Astrocyte (in vitro differentiated cells and primary cell): ENCODE measurements around the gene PRSS50. TPM values are rescaled to one million over a fixed set of nuclear protein-coding genes. Genes with fewer than 3 reads are reported as not detected.

Experiments
- DNase-seq: peaks from one replicate; pipeline ENCODE4 v3.0.0-alpha.2; 2010; ENCODE audit warnings: low read depth
- FAIRE-seq: peaks from 2 replicates; lab custom pipeline; 2011; peaks lifted over from hg19 to GRCh38; lab: Jason Lieb, UNC
- H2AFZ ChIP-seq: 2 replicates; pipeline ENCODE4 v1.6.0; 2012; ENCODE audit warnings: low read depth, low read length, inconsistent platforms
- H3K27ac ChIP-seq: 2 replicates; pipeline ENCODE4 v1.5.1; 2011; ENCODE audit warnings: low read depth, low read length, inconsistent platforms
- H3K27me3 ChIP-seq: 2 replicates; pipeline ENCODE4 v1.6.0; 2011; ENCODE audit warnings: low read length, inconsistent platforms; ENCODE audit not compliant: insufficient read depth
- H3K36me3 ChIP-seq: 2 replicates; pipeline ENCODE4 v1.5.1; 2011; ENCODE audit warnings: low read length, inconsistent platforms; ENCODE audit not compliant: insufficient read depth
- H3K4me1 ChIP-seq: 2 replicates; pipeline ENCODE4 v1.5.1; 2011; ENCODE audit warnings: low read length, inconsistent platforms; ENCODE audit not compliant: insufficient read depth
- H3K4me2 ChIP-seq: 2 replicates; pipeline ENCODE4 v1.6.0; 2012; ENCODE audit warnings: low read length, inconsistent platforms
- H3K4me3 ChIP-seq: 2 replicates; pipeline ENCODE4 v1.5.1; 2011; ENCODE audit warnings: low read depth, mild to moderate bottlenecking, low read length, inconsistent platforms; ENCODE audit not compliant: insufficient read depth
- H3K79me2 ChIP-seq: 2 replicates; pipeline ENCODE4 v1.6.0; 2012; ENCODE audit warnings: mild to moderate bottlenecking, low read length, inconsistent platforms; ENCODE audit not compliant: insufficient read depth
- H3K9ac ChIP-seq: 2 replicates; pipeline ENCODE4 v1.6.0; 2012; ENCODE audit warnings: mild to moderate bottlenecking, low read length, inconsistent platforms
- H3K9me3 ChIP-seq: 2 replicates; pipeline ENCODE4 v1.5.1; 2012; ENCODE audit warnings: low read depth, mild to moderate bottlenecking, low read length, inconsistent platforms; ENCODE audit not compliant: insufficient read depth
- H4K20me1 ChIP-seq: 2 replicates; pipeline ENCODE4 v1.6.0; 2012; ENCODE audit warnings: low read length, inconsistent platforms; ENCODE audit not compliant: insufficient read depth
- H3K27ac Mint-ChIP-seq: one replicate; pipeline ENCODE4 v1.8.0; 2021; ENCODE audit warnings: mild to moderate bottlenecking, mixed read lengths; ENCODE audit not compliant: unreplicated experiment
- H3K27me3 Mint-ChIP-seq: one replicate; pipeline ENCODE4 v1.8.0; 2021; ENCODE audit warnings: low read depth, mixed read lengths; ENCODE audit not compliant: unreplicated experiment
- H3K36me3 Mint-ChIP-seq: one replicate; pipeline ENCODE4 v1.8.0; 2021; ENCODE audit warnings: low read depth, mixed read lengths; ENCODE audit not compliant: unreplicated experiment
- H3K4me1 Mint-ChIP-seq: one replicate; pipeline ENCODE4 v1.8.0; 2021; ENCODE audit warnings: low read depth, mixed read lengths; ENCODE audit not compliant: unreplicated experiment
- H3K4me3 Mint-ChIP-seq: one replicate; pipeline ENCODE4 v1.8.0; 2021; ENCODE audit warnings: mild to moderate bottlenecking, moderate library complexity, mixed read lengths; ENCODE audit not compliant: unreplicated experiment
- H3K9me3 Mint-ChIP-seq: one replicate; pipeline ENCODE4 v1.8.0; 2021; ENCODE audit warnings: mild to moderate bottlenecking, mixed read lengths; ENCODE audit not compliant: unreplicated experiment
- EZH2 ChIP-seq: IDR thresholded peaks from 2 replicates; pipeline ENCODE4 v1.6.1; 2012; ENCODE audit warnings: mild to moderate bottlenecking, low read length, inconsistent platforms; ENCODE audit not compliant: insufficient read depth
- total RNA-seq: library from RNA; stranded (reverse); gene quantifications from 2 replicates; pipeline ENCODE4 v1.2.1, GENCODE V29; 2021
- TF ChIP-seq, protein P1 (sequence below): IDR thresholded peaks from 2 replicates; pipeline ENCODE4 v1.5.1; 2011; ENCODE audit warnings: low read depth, mild to moderate bottlenecking, inconsistent platforms, low read length, moderate library complexity; ENCODE audit not compliant: insufficient read depth

PRSS50 gene
- total RNA-seq, 1 donor from 2014 or later, result not detected

DNA sequence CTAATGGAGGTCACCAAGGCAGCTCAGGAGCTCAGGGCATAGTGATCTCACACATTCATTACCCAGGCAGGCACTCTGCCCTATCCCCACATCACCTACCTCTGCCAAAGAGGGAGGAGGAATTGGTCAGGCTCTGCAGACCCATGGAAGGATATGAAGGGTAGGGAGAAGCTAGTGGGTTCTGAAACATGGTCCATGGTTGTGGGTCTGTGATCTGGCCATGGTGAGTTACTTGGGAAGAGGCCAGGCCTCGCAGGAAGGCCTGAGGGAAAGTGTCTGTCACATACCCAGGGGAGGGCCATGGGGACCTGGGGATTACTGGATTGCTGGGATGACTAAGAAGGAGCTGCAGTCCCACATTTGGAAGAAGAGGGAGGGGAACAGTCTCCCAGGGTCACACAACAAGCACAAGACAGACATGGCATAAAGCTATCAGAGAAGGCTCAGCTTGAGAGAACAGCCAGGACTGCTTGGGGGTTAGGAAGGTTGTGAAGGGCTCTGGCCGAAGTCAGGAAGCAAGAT is 1.4 kb upstream of the PRSS50 start:
- no peak overlapping the region for H3K27ac ChIP-seq
- H3K9ac ChIP-seq, result no peak overlapping the region
- H3K27me3 ChIP-seq, result peaks cover 14% of the 10 kb centered on the region
- no peaks in the 10 kb centered on the region for H3K4me1 ChIP-seq
- H3K79me2 ChIP-seq, result no peaks in the 10 kb centered on the region
- H3K36me3 ChIP-seq, result no peaks in the 10 kb centered on the region
- H4K20me1 ChIP-seq, result no peaks in the 10 kb centered on the region
- FAIRE-seq (no peak), DNase-seq (no peak)
- H3K27me3 Mint-ChIP-seq, result peaks cover 30% of the 10 kb centered on the region
- H3K4me1 Mint-ChIP-seq, result no peaks in the 10 kb centered on the region
- peaks cover 1% of the 10 kb centered on the region for H3K36me3 Mint-ChIP-seq
- H3K4me3 ChIP-seq, result no peak overlapping the region
- no peak overlapping the region for H3K27ac Mint-ChIP-seq
- no peak overlapping the region for H3K4me3 Mint-ChIP-seq
- no peak overlapping the region for H2AFZ ChIP-seq
- no peaks in the 10 kb centered on the region for H3K9me3 ChIP-seq
- no peak overlapping the region for H3K4me2 ChIP-seq
- H3K9me3 Mint-ChIP-seq, result peaks cover 2% of the 10 kb centered on the region
- TF ChIP-seq, protein P1, sequence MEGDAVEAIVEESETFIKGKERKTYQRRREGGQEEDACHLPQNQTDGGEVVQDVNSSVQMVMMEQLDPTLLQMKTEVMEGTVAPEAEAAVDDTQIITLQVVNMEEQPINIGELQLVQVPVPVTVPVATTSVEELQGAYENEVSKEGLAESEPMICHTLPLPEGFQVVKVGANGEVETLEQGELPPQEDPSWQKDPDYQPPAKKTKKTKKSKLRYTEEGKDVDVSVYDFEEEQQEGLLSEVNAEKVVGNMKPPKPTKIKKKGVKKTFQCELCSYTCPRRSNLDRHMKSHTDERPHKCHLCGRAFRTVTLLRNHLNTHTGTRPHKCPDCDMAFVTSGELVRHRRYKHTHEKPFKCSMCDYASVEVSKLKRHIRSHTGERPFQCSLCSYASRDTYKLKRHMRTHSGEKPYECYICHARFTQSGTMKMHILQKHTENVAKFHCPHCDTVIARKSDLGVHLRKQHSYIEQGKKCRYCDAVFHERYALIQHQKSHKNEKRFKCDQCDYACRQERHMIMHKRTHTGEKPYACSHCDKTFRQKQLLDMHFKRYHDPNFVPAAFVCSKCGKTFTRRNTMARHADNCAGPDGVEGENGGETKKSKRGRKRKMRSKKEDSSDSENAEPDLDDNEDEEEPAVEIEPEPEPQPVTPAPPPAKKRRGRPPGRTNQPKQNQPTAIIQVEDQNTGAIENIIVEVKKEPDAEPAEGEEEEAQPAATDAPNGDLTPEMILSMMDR, result no peak
- TF ChIP-seq EZH2, result no peak

DNA sequence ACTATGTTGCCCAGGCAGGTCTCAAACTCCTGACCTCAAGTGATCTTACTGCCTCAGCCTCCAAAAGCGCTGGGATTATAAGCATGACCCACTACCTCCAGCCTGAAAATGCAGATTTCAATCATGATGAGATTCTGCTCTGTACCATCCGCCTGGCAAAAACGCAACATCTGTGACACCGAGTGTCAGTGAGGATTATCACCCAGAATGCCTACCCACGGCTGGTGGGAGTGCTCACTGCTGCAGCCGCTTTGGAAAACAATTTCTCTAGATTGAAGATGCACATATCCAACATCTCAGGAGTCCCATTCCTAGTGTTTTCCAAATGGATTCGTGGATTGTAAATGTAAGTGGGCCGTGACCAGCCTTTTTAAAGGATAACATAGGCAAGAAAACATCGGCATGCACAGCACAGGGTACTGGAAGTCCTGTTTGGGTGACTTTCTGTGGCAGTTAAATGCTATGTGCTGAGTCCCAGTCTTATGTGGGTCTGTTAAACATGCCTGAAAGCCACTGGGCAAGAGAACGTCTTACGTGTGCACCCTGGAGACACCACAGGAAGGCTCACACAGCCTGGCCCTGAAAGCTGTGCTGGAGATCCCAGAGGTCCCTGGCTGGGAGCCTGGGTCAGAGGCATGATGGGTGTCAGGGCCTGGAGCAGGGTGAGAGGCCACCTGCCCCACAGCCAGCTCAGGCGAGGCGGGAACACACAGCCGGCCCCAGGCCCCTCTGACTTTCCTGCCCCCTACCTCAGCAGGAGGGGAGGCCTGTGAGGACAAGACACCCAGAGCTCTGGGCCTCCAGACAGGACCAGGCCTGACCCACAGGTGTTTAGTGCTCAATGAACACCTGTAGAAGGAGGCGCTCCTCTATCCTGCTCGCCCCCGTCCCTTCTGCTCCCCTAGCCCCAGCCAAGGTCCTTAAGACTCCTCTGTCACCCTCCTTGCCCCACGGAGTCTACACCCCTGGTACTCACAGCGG is 918 bp downstream of the PRSS50 start:
- no peak overlapping the region for H2AFZ ChIP-seq
- H3K27me3 ChIP-seq, result peaks cover 14% of the 10 kb centered on the region
- H3K27me3 Mint-ChIP-seq, result peaks cover 41% of the 10 kb centered on the region
- no peaks in the 10 kb centered on the region for H3K79me2 ChIP-seq
- no peak overlapping the region for H3K4me3 ChIP-seq
- TF ChIP-seq, protein P1, result no peak
- no peak for TF ChIP-seq EZH2
- no peak overlapping the region for H3K27ac Mint-ChIP-seq
- H3K36me3 ChIP-seq, result no peaks in the 10 kb centered on the region
- H3K27ac ChIP-seq, result no peak overlapping the region
- no peaks in the 10 kb centered on the region for H3K9me3 ChIP-seq
- no peaks in the 10 kb centered on the region for H4K20me1 ChIP-seq
- H3K4me2 ChIP-seq, result no peak overlapping the region
- H3K9ac ChIP-seq, result no peak overlapping the region
- no peak overlapping the region for H3K4me3 Mint-ChIP-seq
- peaks cover 2% of the 10 kb centered on the region for H3K9me3 Mint-ChIP-seq
- H3K4me1 Mint-ChIP-seq, result no peaks in the 10 kb centered on the region
- no peaks in the 10 kb centered on the region for H3K4me1 ChIP-seq
- DNase-seq, result no peak
- peaks cover 1% of the 10 kb centered on the region for H3K36me3 Mint-ChIP-seq
- FAIRE-seq, result no peak
